ENCODE data around the gene SMIM14.
"Not testable (repeated sequence)": the region's sequence is repeated elsewhere in the genome, so short reads cannot be mapped to it uniquely, and the experiment has no call there.

The SMIM14 gene

GRCh38 chr4:39655876-39656275 is 17.2 kb upstream of the SMIM14 start:
- no peak overlapping the region for H3K4me3 ChIP-seq
- no peak overlapping the region for H3K27ac ChIP-seq
- TF ChIP-seq, protein P1, sequence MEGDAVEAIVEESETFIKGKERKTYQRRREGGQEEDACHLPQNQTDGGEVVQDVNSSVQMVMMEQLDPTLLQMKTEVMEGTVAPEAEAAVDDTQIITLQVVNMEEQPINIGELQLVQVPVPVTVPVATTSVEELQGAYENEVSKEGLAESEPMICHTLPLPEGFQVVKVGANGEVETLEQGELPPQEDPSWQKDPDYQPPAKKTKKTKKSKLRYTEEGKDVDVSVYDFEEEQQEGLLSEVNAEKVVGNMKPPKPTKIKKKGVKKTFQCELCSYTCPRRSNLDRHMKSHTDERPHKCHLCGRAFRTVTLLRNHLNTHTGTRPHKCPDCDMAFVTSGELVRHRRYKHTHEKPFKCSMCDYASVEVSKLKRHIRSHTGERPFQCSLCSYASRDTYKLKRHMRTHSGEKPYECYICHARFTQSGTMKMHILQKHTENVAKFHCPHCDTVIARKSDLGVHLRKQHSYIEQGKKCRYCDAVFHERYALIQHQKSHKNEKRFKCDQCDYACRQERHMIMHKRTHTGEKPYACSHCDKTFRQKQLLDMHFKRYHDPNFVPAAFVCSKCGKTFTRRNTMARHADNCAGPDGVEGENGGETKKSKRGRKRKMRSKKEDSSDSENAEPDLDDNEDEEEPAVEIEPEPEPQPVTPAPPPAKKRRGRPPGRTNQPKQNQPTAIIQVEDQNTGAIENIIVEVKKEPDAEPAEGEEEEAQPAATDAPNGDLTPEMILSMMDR (IDR thresholded peaks at IDR 0.05) = no peak
- no peak for DNase-seq (ENCODE audit: low spot score)

- TF ChIP-seq, protein P1 (IDR thresholded peaks at IDR 0.05) = no peak
Observed at GRCh38 chr4:39655211-39655610, 16.5 kb upstream of the SMIM14 start.

GRCh38 chr4:39651586-39651985 is 12.9 kb upstream of the SMIM14 start:
- not testable (repeated sequence) for DNase-seq (ENCODE audit: low spot score); H3K27ac ChIP-seq; H3K4me3 ChIP-seq

More at GRCh38 chr4:39655211-39655610, 16.5 kb upstream of the SMIM14 start:
- Histone ChIP-seq H3K4me3 (no peak overlapping the region), H3K27ac (peak overlapping the region in 1 of 2 donors; percentile 17)
- DNase-seq (ENCODE audit: low spot score) = no peak

- Histone ChIP-seq H3K4me3 (no peak overlapping the region), H3K27ac (no peak overlapping the region)
- DNase-seq (ENCODE audit: low spot score) = no peak
- TF ChIP-seq, protein P1 (IDR thresholded peaks at IDR 0.05) = no peak
Observed at GRCh38 chr4:39649639-39650265, 11.1 kb upstream of the SMIM14 start.

GRCh38 chr4:39648827-39649558 is 10.3 kb upstream of the SMIM14 start:
- no peak overlapping the region for H3K4me3 ChIP-seq
- TF ChIP-seq, protein P1 (IDR thresholded peaks at IDR 0.05) = no peak
- no peak overlapping the region for H3K27ac ChIP-seq
- DNase-seq (ENCODE audit: low spot score) = no peak

GRCh38 chr4:39648213-39648612 is 9.5 kb upstream of the SMIM14 start:
- no peak overlapping the region for H3K4me3 ChIP-seq
- TF ChIP-seq, protein P1 (IDR thresholded peaks at IDR 0.05) = no peak
- DNase-seq (ENCODE audit: low spot score) = no peak
- H3K27ac ChIP-seq = no peak overlapping the region

- no peak overlapping the region for H3K4me3 ChIP-seq
- TF ChIP-seq, protein P1 (IDR thresholded peaks at IDR 0.05) = no peak
- DNase-seq (ENCODE audit: low spot score) = no peak
- no peak overlapping the region for H3K27ac ChIP-seq
Observed at GRCh38 chr4:39642885-39643552, 4.4 kb upstream of the SMIM14 start.
